ENCODE results near the gene CCDC197. TPM values are rescaled to one million over a fixed set of nuclear protein-coding genes. Genes with fewer than 3 reads are reported as not detected.
A peak's percentile ranks its signal among the peaks of the same experiment; 100 is the strongest.

Gene CCDC197
- total RNA-seq, 1 donor from 2014 or later = not detected

DNA sequence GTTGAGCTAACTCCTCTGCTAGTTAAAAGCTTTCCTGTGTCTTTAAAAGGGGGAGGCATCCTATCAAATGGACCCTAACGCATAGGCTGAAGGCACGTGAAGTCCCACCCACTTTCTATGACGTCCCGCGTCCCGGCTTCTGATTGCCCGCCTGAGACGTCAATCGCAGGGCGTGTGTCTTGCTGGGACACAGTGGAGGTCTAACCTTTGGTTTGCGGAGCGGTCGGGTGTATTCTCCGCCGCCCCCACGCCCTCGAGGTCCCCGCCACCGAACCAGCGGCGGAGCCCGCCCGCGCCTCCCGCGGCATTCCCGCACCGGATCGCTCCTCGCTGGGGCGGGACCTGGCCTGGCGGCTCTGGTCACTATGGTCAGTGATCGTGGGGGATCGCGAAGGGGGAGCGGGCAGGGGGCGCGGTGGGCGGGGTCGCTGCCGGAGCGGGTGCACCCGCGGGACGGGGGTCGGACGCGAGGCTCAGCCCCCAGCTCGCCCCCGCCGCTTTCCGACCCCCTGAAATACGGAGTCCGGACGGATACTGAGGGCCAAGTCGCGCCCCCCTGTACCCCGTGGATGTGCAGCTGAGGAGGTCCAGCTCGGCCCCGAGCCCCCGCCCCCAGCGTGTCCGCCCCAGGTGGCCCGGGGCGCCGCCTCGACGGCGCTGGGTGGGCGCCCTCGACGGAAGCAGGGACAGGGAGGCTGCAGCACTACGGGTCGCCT lies 29.2 kb downstream of the CCDC197 start, which contains the start of gene OTUB2:
TSS of gene OTUB2 (plus strand) at position 168 of the 716 bp plus-strand sequence. CDS start at position 366, 198 bp downstream.
- Histone ChIP-seq H3K9me3 (no peaks in the 10 kb centered on the region), H3K4me3 (peak within 1 kb of the TSS; percentile 76), H3K36me3 (no peaks in the 10 kb centered on the region), H3K27me3 (ENCODE audit: low read depth) (no peaks in the 10 kb centered on the region), H3K27ac (no peak within 1 kb of the TSS), H3K4me1 (peaks cover 12% of the 10 kb centered on the region)
- DNase-seq = peak; percentile 97
- ATAC-seq = peak; percentile 97 to 99
- intact Hi-C loops (cut with DNase I) = no loop called here
- TF ChIP-seq, protein P1, sequence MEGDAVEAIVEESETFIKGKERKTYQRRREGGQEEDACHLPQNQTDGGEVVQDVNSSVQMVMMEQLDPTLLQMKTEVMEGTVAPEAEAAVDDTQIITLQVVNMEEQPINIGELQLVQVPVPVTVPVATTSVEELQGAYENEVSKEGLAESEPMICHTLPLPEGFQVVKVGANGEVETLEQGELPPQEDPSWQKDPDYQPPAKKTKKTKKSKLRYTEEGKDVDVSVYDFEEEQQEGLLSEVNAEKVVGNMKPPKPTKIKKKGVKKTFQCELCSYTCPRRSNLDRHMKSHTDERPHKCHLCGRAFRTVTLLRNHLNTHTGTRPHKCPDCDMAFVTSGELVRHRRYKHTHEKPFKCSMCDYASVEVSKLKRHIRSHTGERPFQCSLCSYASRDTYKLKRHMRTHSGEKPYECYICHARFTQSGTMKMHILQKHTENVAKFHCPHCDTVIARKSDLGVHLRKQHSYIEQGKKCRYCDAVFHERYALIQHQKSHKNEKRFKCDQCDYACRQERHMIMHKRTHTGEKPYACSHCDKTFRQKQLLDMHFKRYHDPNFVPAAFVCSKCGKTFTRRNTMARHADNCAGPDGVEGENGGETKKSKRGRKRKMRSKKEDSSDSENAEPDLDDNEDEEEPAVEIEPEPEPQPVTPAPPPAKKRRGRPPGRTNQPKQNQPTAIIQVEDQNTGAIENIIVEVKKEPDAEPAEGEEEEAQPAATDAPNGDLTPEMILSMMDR (IDR thresholded peaks at IDR 0.05) = no peak

DNA sequence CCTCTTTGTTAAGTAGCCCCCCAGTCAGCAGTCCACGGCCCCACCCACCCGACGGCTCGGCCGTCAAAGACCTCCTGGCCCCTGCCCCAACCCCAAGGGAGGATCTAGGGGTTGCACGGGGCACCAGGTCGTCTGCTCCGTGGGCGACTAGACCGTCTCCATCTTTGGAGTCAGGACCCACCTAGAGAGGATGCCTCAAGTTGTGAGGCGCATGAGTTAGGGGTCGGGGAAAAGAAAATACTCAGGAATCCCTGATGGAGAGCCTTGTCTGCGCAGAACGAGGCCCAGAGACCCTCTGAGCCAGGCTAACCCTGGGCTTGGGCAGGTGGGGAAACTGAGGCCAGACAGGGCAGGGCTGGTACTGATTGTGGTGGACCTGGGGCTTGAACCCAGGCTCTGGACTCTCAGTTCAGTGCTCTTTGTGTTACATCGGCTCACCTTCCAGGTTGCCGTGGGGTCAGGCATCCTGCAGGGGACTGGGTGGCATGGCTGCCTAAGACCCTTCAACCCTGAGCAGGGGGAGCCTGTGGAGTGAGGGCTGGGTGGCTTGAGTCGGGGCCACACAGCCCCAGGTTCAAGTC lies 29.9 kb downstream of the CCDC197 start:
- no peak overlapping the region for H3K27ac ChIP-seq
- H3K4me1 ChIP-seq = peaks cover 12% of the 10 kb centered on the region
- H3K4me3 ChIP-seq = peak overlapping the region; percentile 76
- H3K36me3 ChIP-seq = no peaks in the 10 kb centered on the region
- peak in 1 of 2 donors; percentile 5 for ATAC-seq
- TF ChIP-seq, protein P1 (IDR thresholded peaks at IDR 0.05) = no peak
- intact Hi-C loops (cut with DNase I) = no loop called here
- no peak for DNase-seq
- no peaks in the 10 kb centered on the region for H3K27me3 ChIP-seq (ENCODE audit: low read depth)
- no peaks in the 10 kb centered on the region for H3K9me3 ChIP-seq

DNA sequence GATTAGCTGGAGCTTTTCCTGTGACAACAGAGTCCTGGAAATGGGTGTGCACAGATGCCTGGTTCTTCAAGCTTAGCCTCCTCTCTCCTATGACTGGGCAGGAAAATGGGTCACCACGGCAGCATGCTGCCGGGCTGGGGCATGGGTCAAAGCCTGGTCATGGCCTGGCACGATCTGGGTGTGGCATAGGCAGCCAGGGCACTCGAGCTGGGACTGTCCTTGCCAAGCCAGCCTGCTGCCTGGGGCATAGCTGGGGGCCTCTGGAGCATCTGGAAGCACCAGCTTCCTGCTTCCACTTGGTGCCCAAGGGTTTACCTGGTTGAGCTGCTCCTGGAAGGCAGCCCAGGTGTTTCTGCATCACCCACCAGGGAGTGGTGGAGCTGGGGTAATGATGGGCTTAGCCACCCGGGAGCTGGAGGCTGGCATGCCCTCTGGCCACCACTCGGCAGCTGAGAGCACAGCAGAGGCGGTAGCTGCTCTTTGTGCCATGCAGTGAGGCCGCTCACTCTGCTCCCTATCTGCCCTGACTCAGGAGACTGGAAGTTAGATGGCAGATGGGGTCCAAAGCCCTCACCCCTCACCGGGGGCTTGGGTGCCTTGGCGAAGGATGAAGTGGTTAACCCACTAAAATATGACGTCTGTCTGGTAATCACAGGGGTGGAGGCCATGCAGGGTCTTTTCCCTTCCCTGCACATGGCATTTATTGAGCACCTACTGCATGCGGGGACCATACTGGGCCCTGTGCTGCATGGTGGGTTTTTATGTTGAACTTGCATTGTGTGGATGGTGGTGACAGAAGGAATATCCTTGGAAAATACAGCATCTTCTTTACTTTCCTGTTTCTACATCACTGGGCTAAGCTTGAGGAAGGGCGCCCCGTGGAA lies 30.7 kb downstream of the CCDC197 start:
- DNase-seq (no peak), ATAC-seq (peak in 1 of 2 donors; percentile 5)
- Histone ChIP-seq H3K27ac (no peak overlapping the region), H3K9me3 (no peaks in the 10 kb centered on the region), H3K4me1 (peaks cover 12% of the 10 kb centered on the region), H3K36me3 (no peaks in the 10 kb centered on the region), H3K4me3 (no peak overlapping the region), H3K27me3 (ENCODE audit: low read depth) (no peaks in the 10 kb centered on the region)
- intact Hi-C loops (cut with DNase I) = no loop called here
- TF ChIP-seq, protein P1 (IDR thresholded peaks at IDR 0.05) = no peak

DNA sequence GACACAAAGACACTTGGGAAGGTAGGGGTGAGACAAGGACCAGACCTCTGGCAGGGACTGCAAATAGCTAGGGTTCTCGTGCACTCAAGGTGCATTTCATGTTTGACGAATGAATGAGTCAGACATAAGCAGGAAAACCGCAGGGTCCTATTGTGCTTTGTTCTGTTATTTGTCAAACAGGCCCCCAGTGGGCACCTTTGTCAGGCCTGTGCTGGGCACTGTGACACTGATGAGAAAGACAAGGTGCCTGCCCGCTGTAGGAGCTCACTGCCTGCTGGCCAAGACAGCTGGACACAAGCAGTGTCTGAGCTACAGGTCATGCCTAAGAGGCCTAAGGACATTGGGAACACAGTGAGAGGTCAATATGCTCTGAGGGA lies 31.3 kb downstream of the CCDC197 start:
- Histone ChIP-seq H3K9me3 (no peaks in the 10 kb centered on the region), H3K4me3 (no peak overlapping the region), H3K27me3 (ENCODE audit: low read depth) (no peaks in the 10 kb centered on the region), H3K27ac (no peak overlapping the region), H3K4me1 (peaks cover 12% of the 10 kb centered on the region), H3K36me3 (no peaks in the 10 kb centered on the region)
- intact Hi-C loops (cut with DNase I) = no loop called here
- ATAC-seq = no peak
- DNase-seq = no peak
- TF ChIP-seq, protein P1 (IDR thresholded peaks at IDR 0.05) = no peak

DNA sequence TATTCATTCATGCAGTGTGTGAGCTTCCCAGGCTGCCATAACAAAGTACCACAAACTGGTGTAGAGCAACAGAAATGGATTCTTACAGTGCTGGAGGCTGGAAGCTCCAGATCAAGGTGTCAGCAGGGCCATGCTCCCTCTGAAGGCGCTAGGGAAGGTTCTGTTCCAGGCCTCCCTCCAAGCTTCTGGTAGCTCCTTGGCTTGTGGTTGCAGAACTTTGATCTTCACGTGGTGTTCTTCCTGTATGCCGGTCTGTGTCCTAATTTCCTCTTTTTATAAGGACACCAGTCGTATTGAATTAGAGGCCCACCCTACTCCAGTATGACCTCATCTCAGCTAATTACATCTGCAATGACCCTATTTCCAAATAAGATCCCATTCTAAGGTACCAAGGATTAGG lies 32.2 kb downstream of the CCDC197 start:
- Histone ChIP-seq H3K27ac (no peak overlapping the region), H3K4me1 (peaks cover 12% of the 10 kb centered on the region), H3K27me3 (ENCODE audit: low read depth) (no peaks in the 10 kb centered on the region), H3K9me3 (no peaks in the 10 kb centered on the region), H3K4me3 (no peak overlapping the region), H3K36me3 (no peaks in the 10 kb centered on the region)
- no peak for ATAC-seq
- intact Hi-C loops (cut with DNase I) = no loop called here
- TF ChIP-seq, protein P1 (IDR thresholded peaks at IDR 0.05) = no peak
- no peak for DNase-seq

Measured in lower lobe of right lung (tissue), 2 donors.